Measurements from ENCODE around the gene MPG.

GRCh38 chr16:60166-60565 lies 17.9 kb upstream of the MPG start:
- no peak for TF ChIP-seq POLR2A (IDR thresholded peaks at IDR 0.05; ENCODE audit: low read depth, low read length)
- TF ChIP-seq POLR2AphosphoS5 (IDR thresholded peaks at IDR 0.05; ENCODE audit: low read depth, low read length): no peak
- TF ChIP-seq SPI1 (IDR thresholded peaks at IDR 0.05; ENCODE audit: low read depth, low read length): no peak
- no peak for TF ChIP-seq TAF1 (IDR thresholded peaks at IDR 0.05; ENCODE audit: low read depth, low read length)
- TF ChIP-seq POU2F2 (IDR thresholded peaks at IDR 0.05; ENCODE audit: low read depth, low read length): no peak
- TF ChIP-seq PAX5 (IDR thresholded peaks at IDR 0.05; ENCODE audit: insufficient read depth, low read length, severe bottlenecking): no peak
